CD4-positive, alpha-beta T cell treated with Interleukin-12 subunit alpha and Interleukin-12 subunit beta, for 1 hour (primary cell): ENCODE results near the gene EXTL1.
"Not testable (repeated sequence)": the region's sequence is repeated elsewhere in the genome, so short reads cannot be mapped to it uniquely, and the experiment has no call there.

Source experiments
- DNase-seq: peaks from one replicate; pipeline ENCODE4 v3.0.0-alpha.2; 2020

EXTL1 gene, protein sequence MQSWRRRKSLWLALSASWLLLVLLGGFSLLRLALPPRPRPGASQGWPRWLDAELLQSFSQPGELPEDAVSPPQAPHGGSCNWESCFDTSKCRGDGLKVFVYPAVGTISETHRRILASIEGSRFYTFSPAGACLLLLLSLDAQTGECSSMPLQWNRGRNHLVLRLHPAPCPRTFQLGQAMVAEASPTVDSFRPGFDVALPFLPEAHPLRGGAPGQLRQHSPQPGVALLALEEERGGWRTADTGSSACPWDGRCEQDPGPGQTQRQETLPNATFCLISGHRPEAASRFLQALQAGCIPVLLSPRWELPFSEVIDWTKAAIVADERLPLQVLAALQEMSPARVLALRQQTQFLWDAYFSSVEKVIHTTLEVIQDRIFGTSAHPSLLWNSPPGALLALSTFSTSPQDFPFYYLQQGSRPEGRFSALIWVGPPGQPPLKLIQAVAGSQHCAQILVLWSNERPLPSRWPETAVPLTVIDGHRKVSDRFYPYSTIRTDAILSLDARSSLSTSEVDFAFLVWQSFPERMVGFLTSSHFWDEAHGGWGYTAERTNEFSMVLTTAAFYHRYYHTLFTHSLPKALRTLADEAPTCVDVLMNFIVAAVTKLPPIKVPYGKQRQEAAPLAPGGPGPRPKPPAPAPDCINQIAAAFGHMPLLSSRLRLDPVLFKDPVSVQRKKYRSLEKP

GRCh38 chr1:26021647-26022403 lies at the start of gene EXTL1:
TSS of gene EXTL1 (plus strand) at chr1:26021775. CDS start at chr1:26022647, 872 bp downstream.
- DNase-seq: no peak

DNA sequence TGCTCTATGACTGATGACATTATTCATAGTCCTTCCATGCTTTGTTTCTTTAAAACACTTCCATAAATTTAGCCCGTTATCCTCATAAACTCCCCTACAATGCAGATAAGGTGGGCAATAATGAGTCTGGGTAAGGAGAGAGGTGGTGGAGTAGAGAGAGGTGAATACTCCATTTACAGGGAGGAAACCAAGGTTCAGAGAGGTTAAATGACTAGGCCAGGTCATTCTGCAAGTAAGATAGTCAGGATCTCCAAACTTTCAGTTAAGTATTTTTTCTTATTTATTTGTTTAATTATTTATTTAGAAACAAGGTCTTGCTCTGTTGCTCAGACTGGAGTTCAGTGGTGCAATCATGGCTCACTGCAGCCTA lies 49.8 kb upstream of the EXTL1 start:
- no peak for DNase-seq

DNA sequence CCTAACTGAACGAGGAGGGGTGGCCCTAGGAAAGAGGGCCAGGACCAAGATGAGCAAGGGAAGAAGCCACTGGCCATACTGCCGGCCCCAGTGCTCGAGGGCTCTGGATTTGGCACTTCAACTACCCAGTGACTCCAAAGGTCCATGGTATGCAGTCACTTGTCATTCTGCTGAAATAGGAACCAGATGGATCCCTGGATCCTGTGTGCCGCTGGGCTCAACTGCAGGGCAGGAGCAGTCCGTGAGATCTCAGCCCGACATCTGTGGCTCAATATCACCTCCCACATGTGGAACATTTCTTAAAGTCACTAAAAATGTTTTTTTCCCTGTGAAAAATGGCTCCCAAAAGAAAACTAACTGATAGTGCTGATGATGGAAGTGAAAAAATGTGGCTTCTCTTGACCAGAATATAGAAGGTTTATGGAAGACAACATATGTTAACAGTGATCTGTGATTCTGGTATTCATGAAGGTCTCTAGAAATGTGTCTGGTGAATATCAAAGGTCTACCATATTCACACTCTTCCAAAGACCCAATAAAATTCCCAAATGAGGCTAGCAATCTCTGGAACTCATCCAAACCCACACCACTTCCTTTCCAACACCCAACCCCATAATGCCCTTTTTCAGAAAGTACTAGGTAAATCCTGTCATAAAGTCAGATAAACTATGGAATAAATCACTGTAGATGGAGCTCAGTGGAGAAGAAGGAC lies 47.8 kb upstream of the EXTL1 start:
- no peak for DNase-seq

- no peak for DNase-seq
Observed at GRCh38 chr1:25977801-25978200, 43.8 kb upstream of the EXTL1 start.

GRCh38 chr1:25978403-25978802 lies 43.2 kb upstream of the EXTL1 start:
- DNase-seq: no peak

DNA sequence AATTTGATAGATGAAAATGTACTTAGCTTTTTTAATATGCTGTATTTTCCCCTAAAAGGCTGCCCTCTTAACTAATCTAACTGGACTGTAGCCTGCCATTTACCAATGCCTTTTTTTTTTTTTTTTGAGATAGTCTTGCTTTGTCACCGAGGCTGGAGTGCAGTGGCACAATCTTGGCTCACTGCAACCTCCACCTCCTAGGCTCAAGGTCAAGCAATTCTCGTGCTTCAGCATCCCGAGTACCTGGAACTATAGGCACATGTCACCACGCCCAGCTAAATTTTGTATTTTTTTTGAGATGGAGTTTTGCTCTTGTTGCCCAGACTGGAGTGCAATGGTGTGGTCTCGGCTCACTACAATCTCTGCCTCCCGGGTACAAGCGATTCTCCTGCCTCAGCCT lies 42.4 kb upstream of the EXTL1 start:
- no peak for DNase-seq

DNA sequence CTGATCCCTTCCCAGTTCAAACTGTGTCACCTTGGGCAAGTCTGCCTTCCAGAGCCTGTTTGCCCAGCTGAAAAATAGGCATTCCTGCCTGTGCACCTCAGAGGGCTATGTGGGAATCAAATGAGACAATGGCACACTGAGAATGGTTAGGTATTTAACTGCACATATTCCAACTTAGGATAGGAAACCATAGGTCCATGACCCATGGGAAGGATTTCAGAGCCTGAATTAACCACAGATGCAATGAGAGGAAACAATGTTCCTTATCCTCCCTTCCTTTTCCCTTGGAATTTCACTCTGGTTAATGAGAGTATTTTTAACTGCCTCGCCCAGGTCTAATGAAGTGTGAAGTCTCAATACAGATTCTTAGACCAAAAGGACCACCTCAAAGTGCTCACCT lies 36.4 kb upstream of the EXTL1 start:
- no peak for DNase-seq

- DNase-seq: no peak
Observed at GRCh38 chr1:25985670-25986069, 35.9 kb upstream of the EXTL1 start.

- not testable (repeated sequence) for DNase-seq
Observed at GRCh38 chr1:25986773-25987172, 34.8 kb upstream of the EXTL1 start.

DNA sequence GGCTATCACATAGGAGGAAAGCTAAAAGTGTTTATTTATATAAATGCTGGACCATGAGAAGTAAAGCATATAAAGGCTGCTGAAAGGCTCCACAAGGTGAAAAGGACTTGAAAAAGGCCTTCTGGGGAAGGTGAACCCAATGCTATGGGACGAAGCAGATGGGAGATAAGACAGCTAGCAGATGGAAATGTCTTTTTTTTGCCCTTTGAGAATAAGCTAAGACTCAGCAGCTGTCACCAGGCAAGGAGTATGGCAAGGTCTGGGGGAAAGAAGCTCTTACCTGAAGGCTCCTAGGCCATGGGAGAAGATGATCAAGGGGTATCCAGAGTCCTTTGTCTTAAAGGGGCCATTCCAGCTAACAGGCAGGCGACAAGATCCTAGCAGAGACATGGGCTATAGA lies 33.6 kb upstream of the EXTL1 start:
- DNase-seq: no peak

- no peak for DNase-seq
Observed at GRCh38 chr1:25989440-25990234, 31.9 kb upstream of the EXTL1 start.

DNA sequence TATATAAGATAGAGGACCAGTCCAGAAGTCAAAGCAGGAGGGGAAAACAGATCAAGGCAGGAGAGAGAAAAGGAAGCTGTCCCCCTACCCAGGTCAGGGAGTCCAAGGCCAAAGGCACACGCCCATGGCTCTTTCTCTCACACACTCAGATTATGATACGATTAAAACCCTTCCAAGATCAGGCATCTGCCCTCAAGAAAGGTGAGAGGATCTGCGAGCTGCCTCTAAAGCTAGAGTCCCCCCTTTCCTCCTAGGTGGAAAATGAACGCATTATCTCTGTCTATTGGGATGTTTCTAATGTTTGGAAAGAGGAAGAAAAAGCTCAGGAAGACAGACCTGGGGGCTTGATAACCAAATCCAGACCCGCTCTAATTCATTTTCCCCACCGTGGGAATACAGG lies 31.3 kb upstream of the EXTL1 start:
- no peak for DNase-seq

GRCh38 chr1:25990702-25991395 lies 30.7 kb upstream of the EXTL1 start:
- DNase-seq: peak; percentile 65

DNA sequence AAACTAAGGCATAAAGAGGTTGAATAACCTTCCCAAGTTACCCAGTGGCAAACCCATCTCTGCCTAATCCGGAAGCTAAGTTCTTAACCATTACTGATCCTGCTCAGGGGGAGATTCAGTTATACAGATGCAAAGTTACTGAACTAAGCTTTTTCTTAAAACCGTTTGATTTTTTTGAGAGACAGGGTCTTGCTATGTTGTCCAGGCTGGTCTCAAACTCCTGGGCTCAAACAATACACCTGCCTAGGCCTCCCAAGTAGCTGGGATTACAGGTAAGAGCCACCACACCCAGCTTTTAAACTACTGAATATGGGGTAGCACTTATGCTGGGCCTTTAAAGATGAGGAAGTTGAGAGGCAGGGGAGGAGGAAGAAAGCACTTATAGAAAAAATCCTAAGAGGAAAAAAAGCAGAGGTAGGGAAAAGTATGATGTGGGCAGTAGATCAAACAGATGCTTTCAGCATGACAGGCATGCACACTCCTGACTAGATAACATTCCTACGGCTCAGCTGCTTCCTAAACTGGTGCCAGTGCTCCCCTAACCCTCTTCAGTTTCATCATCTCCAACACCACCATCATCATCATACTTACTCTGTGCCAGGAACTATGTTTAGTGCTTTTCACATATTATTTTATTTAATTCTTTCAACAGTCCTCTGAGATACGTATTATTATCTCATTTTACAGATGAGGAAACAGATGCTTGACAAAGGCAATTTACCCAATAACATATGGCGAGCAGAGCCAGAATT lies 29.5 kb upstream of the EXTL1 start:
- no peak for DNase-seq

GRCh38 chr1:25992689-25993171 lies 28.8 kb upstream of the EXTL1 start:
- no peak for DNase-seq

DNA sequence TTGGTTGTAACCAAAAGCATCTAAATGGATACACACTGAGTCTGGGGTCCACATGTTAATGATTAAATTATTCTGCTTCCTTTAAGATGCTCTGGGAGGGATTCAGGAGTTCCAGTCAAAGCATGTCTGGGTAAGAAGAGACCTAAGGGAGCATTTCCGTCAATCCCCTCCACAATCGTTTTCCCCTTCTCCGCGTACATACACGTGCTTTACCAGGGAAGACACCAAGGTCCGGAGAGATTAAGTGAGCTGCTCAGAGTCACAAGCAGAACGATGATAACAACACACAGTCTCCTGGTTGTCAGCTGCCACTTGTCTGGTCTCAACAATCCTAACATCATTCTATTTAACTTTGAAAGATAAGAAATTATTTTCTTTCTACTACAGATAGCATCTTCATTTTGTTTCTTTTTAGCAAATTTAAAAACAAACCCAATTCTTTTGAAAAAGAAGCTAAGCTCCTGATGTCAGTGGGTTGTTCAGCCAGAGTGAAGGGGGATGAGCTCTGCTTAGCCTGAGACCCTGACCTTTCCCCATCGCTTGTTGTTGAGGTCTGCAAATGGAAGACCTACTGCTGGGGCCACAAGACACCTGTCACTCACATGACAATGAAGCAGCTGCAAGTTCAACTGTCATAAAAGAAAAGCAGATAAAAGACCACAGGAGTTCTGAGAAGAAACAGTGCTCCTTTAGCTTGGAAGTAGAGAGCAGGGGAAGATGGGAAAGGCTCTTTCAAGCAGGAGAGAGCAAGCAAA lies 28.2 kb upstream of the EXTL1 start:
- no peak for DNase-seq

GRCh38 chr1:25994402-25995150 lies 27.0 kb upstream of the EXTL1 start:
- no peak for DNase-seq

DNA sequence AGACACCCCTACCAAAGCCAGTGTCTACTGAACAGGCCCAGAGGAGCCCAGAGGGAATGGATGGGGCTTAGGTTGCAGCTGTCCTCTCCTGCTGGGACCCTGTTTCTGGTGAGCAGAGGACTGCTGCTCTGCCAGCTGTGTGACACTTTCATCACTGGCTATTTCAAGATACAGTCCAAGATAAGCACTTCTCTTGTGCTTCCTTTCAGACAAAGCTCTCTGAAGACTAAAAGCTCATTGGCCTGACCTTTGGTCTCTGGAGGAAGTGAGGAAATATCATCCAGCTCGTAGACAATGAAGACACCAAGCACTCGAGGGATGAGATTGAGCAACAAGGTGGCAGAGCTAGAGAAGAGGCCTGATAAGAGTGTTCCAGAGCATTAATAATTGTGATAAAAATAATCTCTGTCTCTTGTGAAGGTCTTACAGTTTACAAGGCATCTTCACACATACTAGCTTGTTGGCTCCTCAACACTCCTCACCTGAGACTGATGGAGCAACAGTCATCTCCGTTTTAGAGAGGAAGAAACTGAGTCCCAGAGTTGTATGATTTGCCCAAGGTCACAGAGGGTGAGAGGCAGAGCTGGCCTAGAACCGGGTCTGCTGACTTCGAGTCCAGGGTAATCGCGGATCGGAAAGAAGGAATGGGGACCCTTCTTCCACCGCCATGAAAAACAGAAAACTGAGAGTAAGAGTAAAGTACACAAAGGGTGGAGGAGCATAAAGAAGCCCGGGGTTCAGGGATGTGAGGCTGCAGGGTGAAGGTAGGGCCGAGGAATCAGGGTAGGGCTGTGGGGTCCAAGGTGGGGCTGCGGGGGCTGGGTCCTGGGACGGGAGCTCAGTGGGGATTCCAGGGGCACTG lies 24.4 kb upstream of the EXTL1 start:
- DNase-seq: peak; percentile 29
